Adipocyte (in vitro differentiated cells): ENCODE measurements around the gene DCBLD2.
A peak's percentile ranks its signal among the peaks of the same experiment; 100 is the strongest.

Source experiments
- DNase-seq: peaks from one replicate; pipeline ENCODE4 v3.0.0-alpha.2; 2015; ENCODE audit warnings: low read depth
- H3K27me3 ChIP-seq: replicated peaks from 2 replicates; pipeline ENCODE4 v1.7.0; 2013; ENCODE audit warnings: mild to moderate bottlenecking, low read length, moderate library complexity; ENCODE audit not compliant: control insufficient read depth, insufficient read depth
- H3K36me3 ChIP-seq: 2 replicates; pipeline ENCODE4 v1.7.0; 2013; ENCODE audit warnings: low read length, mild to moderate bottlenecking, moderate library complexity; ENCODE audit not compliant: control insufficient read depth, insufficient read depth, severe bottlenecking
- H3K4me1 ChIP-seq: 2 replicates; pipeline ENCODE4 v1.7.0; 2013; ENCODE audit warnings: mild to moderate bottlenecking, low read length, moderate library complexity; ENCODE audit not compliant: control insufficient read depth, insufficient read depth
- H3K4me3 ChIP-seq: 2 replicates; pipeline ENCODE4 v1.7.0; 2013; ENCODE audit warnings: mild to moderate bottlenecking, low read length, moderate library complexity
- H3K9ac ChIP-seq: 2 replicates; pipeline ENCODE4 v1.7.0; 2013; ENCODE audit warnings: mild to moderate bottlenecking, low read length, moderate library complexity
- H3K9me3 ChIP-seq: 2 replicates; pipeline ENCODE4 v1.7.0; 2013; ENCODE audit warnings: mild to moderate bottlenecking, low read length, moderate library complexity; ENCODE audit not compliant: control insufficient read depth

DCBLD2 gene

DNA sequence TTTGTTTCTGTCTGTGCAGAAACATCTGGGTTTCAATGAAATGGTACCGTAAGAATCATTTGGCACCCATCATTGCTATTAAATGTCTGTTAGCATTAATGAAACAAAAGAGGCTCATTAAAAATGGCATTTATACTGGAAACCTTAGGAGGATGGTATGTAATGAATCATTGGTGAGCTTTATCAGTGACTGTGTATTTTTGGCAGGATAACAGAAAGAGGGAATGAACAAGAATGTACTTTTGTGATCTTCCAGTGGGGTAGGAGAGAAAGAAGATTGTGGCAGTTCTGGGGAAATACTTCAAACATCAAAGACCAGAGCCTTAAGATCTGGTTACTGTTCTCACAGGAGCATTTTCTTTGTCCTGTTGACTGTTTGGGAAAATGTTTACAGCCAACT lies 4.7 kb upstream of the DCBLD2 start:
- Histone ChIP-seq H3K27me3 (no peaks in the 10 kb centered on the region), H3K4me1 (peaks cover 23% of the 10 kb centered on the region), H3K9ac (peak overlapping the region; percentile 56), H3K4me3 (peak overlapping the region; percentile 48), H3K9me3 (no peaks in the 10 kb centered on the region), H3K36me3 (no peaks in the 10 kb centered on the region)
- peak; percentile 72 for DNase-seq

DNA sequence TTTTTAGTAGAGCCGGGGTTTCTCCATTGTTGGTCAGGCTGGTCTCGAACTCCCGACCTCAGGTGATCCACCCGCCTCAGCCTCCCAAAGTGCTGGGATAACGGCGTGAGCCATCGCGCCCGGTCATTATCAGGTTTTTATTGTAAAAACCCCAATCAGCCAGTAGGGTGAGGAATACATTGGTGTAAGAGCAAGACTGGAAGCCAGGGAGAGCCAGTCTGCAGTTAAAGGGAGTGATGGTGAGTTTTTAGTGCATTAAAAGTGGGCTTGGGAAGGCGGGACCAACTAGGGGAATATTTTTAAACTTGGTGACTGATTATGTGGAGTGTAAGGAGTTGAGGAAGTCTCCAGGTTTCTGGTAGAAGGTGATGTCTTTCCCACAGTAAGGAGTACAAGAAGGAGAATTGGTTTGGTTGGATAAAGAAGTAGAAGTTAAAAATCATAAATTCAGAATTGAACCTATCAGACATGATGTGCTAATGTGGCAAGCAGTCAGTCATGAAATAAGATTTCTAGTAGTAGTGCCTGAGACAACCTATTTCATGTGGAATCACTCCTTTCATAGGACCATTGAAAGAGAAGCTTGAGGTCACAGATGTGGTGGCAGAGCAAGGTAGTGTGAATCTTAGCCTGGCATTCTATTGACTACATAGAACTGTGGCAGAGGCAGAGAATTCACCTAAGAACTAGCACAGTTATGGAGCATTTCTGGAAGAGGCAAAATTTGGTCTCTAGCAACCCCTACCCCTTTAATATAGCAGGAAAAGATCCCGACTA lies 2.4 kb upstream of the DCBLD2 start:
- Histone ChIP-seq H3K9ac (no peak overlapping the region), H3K36me3 (no peaks in the 10 kb centered on the region), H3K27me3 (no peaks in the 10 kb centered on the region), H3K4me3 (no peak overlapping the region), H3K9me3 (no peaks in the 10 kb centered on the region), H3K4me1 (peaks cover 36% of the 10 kb centered on the region)
- DNase-seq: no peak

DNA sequence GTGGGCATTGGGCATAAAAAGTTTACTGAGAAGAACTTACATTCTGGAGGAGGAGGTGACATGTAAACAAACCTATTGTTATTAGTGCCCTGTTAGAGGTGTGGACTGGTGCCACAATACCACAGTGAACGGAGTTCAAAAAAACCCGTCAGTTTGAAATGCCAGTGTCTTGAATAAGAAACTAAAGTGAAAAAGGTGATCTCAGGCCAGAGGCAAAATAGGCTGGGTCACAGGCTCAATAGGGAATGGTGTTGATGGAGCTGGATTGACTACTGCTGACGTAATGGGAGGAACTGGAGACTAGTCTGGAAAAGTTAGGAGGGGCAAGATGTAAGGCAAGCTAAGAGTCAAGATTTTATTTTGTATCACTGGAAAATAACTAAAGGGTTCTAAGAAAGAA lies 1.6 kb upstream of the DCBLD2 start:
- H3K9ac ChIP-seq: peak overlapping the region; percentile 12
- H3K27me3 ChIP-seq: no peaks in the 10 kb centered on the region
- peaks cover 44% of the 10 kb centered on the region for H3K4me1 ChIP-seq
- H3K4me3 ChIP-seq: no peak overlapping the region
- no peak for DNase-seq
- no peaks in the 10 kb centered on the region for H3K36me3 ChIP-seq
- H3K9me3 ChIP-seq: no peaks in the 10 kb centered on the region

DNA sequence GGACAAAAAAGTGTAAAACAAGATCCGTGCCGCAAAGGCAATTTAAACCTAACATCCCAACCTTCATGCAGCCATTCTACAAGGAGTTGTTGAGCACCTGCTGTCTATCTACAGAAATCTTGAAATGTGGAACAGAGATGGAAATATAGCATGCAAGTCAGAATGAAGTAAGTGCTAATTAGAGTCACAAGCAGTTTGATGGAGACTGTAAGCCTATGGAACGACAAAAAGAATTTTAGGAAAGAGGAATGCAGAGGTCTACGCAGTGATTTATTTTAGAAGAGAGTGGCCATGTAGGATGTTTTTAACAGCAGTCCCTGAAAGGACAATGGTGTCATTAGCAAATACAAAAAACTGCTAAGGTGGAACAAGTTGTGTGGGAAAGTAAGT lies 851 bp upstream of the DCBLD2 start:
- H3K4me3 ChIP-seq: peak overlapping the region; percentile 85
- peak overlapping the region; percentile 90 for H3K9ac ChIP-seq
- no peaks in the 10 kb centered on the region for H3K36me3 ChIP-seq
- no peaks in the 10 kb centered on the region for H3K9me3 ChIP-seq
- no peaks in the 10 kb centered on the region for H3K27me3 ChIP-seq
- H3K4me1 ChIP-seq: peaks cover 51% of the 10 kb centered on the region
- DNase-seq: no peak

DNA sequence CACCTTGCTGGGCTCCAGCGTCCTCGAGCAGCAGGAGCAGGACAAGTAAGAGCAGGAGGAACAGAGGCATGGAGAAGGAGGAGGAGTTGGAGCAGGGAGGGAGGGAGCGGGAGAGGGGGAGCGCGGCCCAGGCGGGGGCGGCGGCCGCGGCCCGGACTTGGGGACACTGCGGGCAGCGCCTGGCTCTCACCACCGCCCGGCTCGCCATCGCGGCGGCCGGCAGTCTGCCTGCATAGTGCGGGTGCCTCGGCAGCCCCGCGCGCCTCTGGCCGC lies 440 bp downstream of the DCBLD2 start:
- Histone ChIP-seq H3K4me1 (peaks cover 48% of the 10 kb centered on the region), H3K9me3 (no peaks in the 10 kb centered on the region), H3K27me3 (no peaks in the 10 kb centered on the region), H3K9ac (peak overlapping the region; percentile 97), H3K4me3 (peak overlapping the region; percentile 99), H3K36me3 (no peaks in the 10 kb centered on the region)
- DNase-seq: peak; percentile 71

DNA sequence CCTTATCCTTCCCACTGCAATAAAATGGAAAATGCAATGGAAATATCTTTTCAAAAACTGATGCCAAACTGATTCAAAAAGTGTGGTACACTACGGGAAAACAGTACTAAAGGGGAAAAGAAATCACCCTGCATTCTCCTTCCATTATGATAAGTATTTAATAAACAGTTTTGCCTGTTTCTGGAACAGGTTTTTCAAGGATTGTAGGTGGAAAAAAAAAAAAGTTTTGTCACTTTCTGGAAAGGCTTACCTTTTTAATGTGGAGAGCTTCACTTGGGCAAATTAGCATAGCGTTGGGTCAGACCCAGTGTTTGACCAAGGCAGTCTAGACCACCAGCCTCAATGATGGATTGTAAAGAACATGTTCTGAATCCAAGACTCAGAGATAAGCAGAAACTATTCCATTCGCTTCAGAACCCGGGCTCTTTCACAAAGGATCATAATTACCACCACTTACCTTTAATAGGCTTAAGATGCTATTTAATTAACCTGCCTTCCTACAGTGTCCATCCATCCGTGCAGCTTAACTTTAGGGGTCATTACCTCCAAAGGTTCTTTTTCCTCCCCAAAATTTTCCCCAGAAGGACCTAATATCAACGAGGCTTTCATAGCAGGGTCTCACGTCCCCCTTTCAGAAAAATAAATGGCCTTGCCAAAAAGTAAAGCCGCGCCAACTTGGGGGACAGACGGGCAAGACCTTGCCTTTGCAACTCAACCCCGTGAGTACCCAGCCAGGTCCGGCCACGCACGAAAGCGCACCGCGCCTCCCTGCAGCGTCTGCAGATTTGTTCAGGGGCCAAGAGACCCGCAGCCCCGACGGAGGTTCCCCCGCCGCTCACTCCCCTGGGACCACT lies 1.0 kb downstream of the DCBLD2 start:
- H3K4me3 ChIP-seq: peak overlapping the region; percentile 99

DNA sequence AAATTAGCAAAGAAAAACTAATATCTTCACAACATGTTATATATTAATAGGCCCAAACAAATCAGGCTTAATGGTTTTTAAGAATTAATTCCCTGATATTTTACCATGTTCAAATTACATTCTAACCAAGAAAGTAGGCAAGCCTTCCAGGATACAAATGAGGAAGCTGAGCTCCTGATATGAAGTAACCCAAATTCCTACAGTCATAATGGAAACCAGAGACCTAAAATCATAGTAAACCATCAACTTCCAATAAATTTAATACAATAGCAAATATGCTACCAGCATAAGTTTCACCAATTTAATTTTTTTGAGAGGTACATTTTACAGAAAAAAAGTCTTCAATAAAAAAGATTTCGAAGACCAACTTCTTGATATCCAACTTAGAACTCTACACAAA lies 3.8 kb downstream of the DCBLD2 start:
- H3K4me3 ChIP-seq: peak overlapping the region; percentile 99
- H3K36me3 ChIP-seq: no peaks in the 10 kb centered on the region
- peaks cover 60% of the 10 kb centered on the region for H3K4me1 ChIP-seq
- no peaks in the 10 kb centered on the region for H3K9me3 ChIP-seq
- no peaks in the 10 kb centered on the region for H3K27me3 ChIP-seq
- no peak overlapping the region for H3K9ac ChIP-seq
- peak; percentile 46 for DNase-seq

More for the DNA sequence above, 1.0 kb downstream of the DCBLD2 start:
- Histone ChIP-seq H3K9me3 (no peaks in the 10 kb centered on the region), H3K36me3 (no peaks in the 10 kb centered on the region), H3K9ac (peak overlapping the region; percentile 97), H3K27me3 (no peaks in the 10 kb centered on the region), H3K4me1 (peaks cover 46% of the 10 kb centered on the region)
- no peak for DNase-seq

DNA sequence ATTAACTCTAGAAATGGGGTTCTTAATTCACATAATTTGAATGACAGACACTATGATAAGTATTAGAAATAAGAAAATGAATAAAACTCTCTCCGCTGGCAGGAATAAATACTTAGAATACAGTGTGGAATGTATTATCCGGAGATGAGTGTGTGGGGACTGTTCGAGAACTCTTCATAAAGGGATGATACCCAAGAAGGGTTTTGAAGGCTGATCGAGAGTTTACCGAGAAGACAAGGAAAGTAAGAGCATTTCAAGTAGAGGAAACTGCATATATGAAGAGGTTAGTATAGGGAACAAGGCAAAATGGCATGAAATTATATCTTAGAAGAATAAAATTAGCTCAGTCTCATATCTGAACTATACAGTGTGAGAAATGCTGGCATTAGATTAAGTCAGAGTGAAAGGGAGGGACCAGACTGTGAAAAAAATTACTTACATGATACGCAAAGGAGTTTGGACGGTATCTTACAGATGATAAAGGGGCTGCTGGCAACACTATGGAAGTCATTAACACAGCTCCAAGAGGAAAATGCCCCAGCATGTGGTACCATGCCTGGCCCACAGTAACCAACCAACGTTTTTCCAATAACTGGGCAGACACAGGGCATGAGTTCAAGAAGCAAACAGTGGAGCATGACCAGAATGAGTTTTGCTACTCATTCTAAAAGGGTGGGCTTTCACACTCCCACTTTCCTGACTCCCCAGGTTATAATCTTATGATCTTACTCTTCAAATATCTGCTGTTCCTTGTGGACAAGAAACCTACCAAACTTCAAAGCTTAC lies 6.5 kb downstream of the DCBLD2 start:
- no peaks in the 10 kb centered on the region for H3K9me3 ChIP-seq
- H3K4me3 ChIP-seq: no peak overlapping the region
- no peak overlapping the region for H3K9ac ChIP-seq
- peaks cover 72% of the 10 kb centered on the region for H3K4me1 ChIP-seq
- no peak for DNase-seq
- H3K36me3 ChIP-seq: no peaks in the 10 kb centered on the region
- no peaks in the 10 kb centered on the region for H3K27me3 ChIP-seq

DNA sequence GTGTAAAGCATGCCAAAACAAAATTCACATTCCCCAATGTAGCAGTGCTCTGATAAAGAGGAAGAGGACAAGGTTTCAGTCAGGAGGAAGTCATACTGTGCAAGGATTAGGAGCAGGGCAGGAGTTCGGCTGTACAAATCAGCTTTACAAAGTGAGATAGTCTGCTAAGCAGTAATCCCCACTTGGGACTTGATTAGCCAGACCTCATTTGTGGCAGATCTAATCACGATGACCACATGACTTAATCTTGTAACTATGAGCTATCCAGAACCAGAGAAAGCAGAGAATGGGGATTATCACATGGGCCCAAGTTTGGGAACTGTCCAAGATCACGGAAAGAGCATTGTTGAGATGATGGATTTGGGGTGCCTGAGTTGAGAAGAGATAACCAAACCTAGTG lies 7.8 kb downstream of the DCBLD2 start:
- H3K9ac ChIP-seq: no peak overlapping the region
- no peaks in the 10 kb centered on the region for H3K27me3 ChIP-seq
- DNase-seq: no peak
- H3K36me3 ChIP-seq: peaks cover 4% of the 10 kb centered on the region
- H3K4me3 ChIP-seq: peak overlapping the region; percentile 46
- H3K4me1 ChIP-seq: peaks cover 71% of the 10 kb centered on the region
- H3K9me3 ChIP-seq: no peaks in the 10 kb centered on the region

DNA sequence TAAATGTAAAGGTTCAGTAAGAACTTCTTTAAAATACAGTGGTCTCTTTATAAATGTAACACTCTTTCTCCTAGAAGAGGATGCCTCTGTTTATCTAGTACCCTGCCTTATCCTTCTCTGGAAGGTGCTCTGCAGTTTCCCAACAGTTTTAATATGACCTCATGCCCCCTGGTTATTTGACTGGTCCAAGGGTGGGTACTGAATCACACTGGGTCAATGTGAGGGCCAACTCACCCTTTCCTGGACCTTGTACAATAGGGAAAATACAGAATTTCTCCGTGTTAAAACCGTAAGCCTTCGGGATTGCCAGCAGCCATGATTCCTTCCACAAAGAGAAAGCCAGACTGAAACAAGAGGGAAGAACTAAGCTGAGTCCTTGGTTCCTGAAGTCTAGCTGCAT lies 9.2 kb downstream of the DCBLD2 start:
- no peak for DNase-seq
- H3K4me1 ChIP-seq: peaks cover 68% of the 10 kb centered on the region
- no peaks in the 10 kb centered on the region for H3K9me3 ChIP-seq
- H3K27me3 ChIP-seq: no peaks in the 10 kb centered on the region
- H3K4me3 ChIP-seq: peak overlapping the region; percentile 31
- no peak overlapping the region for H3K9ac ChIP-seq
- H3K36me3 ChIP-seq: peaks cover 4% of the 10 kb centered on the region
